Fibroblast of villous mesenchyme (primary cell): ENCODE measurements around the gene NCBP3. TPM values are rescaled to one million over a fixed set of nuclear protein-coding genes. Genes with fewer than 3 reads are reported as not detected.

Experiments used
- DNase-seq: peaks from one replicate; pipeline ENCODE4 v3.0.0-alpha.2; 2010; ENCODE audit warnings: low read depth
- H3K4me3 ChIP-seq: 2 replicates; pipeline ENCODE4 v1.5.1; 2011; ENCODE audit warnings: low read depth, mild to moderate bottlenecking, low read length
- CTCF ChIP-seq: IDR thresholded peaks from 2 replicates; pipeline ENCODE4 v1.5.1; 2012; ENCODE audit warnings: low read depth, mild to moderate bottlenecking, low read length; ENCODE audit not compliant: insufficient read depth
- total RNA-seq: library from RNA; depleted of rRNA; stranded (reverse); fragments of >200 nt; gene quantifications from 2 replicates; pipeline ENCODE4 v1.2.3, GENCODE V29; 2012

NCBP3 gene
- total RNA-seq, 1 donor, result 26.3 TPM

DNA sequence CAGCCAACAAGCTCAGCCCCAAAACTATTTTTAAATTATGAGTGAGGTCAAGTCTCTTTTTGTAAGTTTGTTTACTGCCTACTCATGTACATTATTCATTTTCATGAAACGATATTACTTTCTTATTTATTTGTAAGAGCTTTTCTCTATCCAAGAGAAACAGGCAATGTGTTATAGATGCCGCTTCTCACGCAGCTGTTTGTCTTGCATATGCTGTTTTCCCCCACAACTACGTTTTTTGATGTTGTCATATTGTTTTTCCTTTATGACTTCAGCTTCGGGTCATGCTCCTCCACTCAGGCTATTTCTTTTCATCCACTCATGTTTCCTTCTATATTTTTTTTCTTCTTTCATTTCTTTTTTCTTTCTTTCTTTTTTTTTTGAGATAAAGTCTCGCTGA, 65.1 kb downstream of the NCBP3 start:
- TF ChIP-seq CTCF, result no peak
- H3K4me3 ChIP-seq, result no peak overlapping the region
- DNase-seq, result no peak

- no peak for TF ChIP-seq CTCF
- no peak overlapping the region for H3K4me3 ChIP-seq
- no peak for DNase-seq
Observed at GRCh38 chr17:3777366-3778120, 68.5 kb downstream of the NCBP3 start.

GRCh38 chr17:3773966-3774365, 72.1 kb downstream of the NCBP3 start:
- TF ChIP-seq CTCF, result no peak
- DNase-seq, result no peak

DNA sequence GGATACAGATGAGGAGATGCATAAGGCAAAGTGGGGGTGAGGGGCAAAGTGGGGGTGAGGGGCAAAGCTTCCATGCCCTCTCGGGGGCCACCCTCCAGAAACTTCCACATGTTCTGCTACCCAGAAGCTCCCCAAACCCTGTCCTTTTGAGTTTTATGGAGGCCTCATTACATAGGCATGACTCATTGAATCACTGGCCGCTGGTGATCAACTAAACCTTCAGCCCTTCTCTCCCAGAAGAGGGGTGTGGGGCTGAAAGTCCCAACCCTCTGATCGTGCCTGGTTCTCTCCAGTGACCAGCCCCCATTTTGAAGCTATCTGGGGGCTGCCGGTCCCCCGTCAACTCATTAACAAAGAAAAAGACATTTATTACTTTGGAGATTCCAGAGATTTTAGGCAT, 72.5 kb downstream of the NCBP3 start:
- peak; percentile 56 for DNase-seq
- H3K4me3 ChIP-seq, result no peak overlapping the region
- TF ChIP-seq CTCF, result no peak

More at GRCh38 chr17:3773966-3774365, 72.1 kb downstream of the NCBP3 start:
- no peak overlapping the region for H3K4me3 ChIP-seq

DNA sequence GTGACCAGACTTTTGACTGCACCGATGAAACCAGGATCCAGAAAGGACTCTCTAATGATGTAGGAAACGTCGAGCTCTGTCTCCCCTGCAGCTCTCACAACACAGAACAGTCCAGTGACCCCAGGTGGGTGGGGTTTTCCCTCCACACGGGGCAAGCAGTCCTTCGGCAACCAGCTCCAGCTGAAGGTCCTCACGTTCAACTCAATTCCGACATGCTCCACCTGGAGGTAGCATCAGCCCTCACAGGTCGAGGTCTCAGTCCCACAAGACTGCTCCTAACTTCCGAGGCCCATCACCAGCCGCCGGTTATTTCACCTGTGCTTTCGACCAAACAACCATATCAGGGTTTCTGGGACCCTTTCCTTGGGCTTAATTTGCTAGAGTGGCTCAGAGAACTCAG, 73.3 kb downstream of the NCBP3 start:
- DNase-seq, result no peak
- no peak overlapping the region for H3K4me3 ChIP-seq
- TF ChIP-seq CTCF, result peak; percentile 3

DNA sequence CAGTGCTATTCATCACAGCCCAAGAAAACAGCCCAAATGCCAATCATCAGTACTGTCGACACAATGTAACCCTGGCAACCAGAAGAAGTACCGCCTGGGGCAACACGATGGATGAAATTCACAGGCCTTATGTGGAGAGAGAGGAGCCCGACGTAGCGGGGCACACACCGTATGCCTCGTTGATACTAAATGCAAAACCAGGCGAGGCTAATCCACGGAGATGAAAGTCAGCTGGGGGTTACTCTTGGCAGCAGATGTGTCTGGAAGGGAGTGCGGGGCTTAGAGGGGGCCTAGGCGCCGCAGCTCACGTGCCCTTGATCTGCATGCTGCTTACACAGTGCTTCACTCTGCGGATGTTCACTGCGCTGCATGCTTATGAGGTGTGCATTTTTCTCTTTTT, 74.9 kb downstream of the NCBP3 start:
- no peak for TF ChIP-seq CTCF
- H3K4me3 ChIP-seq, result no peak overlapping the region
- no peak for DNase-seq

- H3K4me3 ChIP-seq, result no peak overlapping the region
- DNase-seq, result no peak
- no peak for TF ChIP-seq CTCF
Observed at GRCh38 chr17:3770466-3770865, 75.6 kb downstream of the NCBP3 start.
